Measurements from ENCODE around the gene GOLGA8A. TPM values are rescaled to one million over a fixed set of nuclear protein-coding genes. Genes with fewer than 3 reads are reported as not detected.

The GOLGA8A gene, protein sequence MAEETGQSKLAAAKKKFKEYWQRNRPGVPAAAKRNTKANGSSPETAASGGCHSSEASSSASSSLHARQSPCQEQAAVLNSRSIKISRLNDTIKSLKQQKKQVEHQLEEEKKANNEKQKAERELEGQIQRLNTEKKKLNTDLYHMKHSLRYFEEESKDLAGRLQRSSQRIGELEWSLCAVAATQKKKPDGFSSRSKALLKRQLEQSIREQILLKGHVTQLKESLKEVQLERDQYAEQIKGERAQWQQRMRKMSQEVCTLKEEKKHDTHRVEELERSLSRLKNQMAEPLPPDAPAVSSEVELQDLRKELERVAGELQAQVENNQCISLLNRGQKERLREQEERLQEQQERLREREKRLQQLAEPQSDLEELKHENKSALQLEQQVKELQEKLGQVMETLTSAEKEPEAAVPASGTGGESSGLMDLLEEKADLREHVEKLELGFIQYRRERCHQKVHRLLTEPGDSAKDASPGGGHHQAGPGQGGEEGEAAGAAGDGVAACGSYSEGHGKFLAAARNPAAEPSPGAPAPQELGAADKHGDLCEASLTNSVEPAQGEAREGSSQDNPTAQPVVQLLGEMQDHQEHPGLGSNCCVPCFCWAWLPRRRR
- total RNA-seq (2014; rRNA removed; shearing (Covaris generic)): 13.5 and 22.2 TPM in 2 replicates

DNA sequence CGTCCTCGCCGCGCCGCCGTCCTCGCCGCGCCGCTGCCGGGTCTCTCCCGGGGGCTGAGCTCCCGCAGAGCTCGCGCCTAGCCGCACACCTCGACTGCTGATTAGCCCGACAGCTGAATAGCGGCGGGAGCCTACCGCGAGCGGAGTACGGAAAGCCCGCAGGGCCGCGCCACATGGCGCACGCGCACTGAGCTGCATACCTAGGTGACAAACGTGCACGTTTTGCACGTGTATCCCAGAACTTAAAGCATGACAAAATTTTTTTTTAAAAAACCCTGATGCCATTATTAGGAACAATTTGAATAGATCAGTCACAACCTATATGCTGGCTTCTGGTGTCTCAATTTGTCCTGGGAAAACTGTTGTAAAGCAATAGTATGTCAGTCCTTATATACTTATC lies at the start of gene GOLGA8A:
Gene GOLGA8A, minus strand, starts transcription at position 122 of the 400 bp plus-strand sequence. CDS start 48,117 bp downstream, outside the sequence.
- peak; percentile 78 for DNase-seq
- Histone ChIP-seq H3K27me3 (no peaks in the 10 kb centered on the region), H3K4me3 (peak within 1 kb of the TSS; percentile 70), H3K36me3 (no peaks in the 10 kb centered on the region), H3K9me3 (replicated peaks) (no peaks in the 10 kb centered on the region), H3K27ac (peak within 1 kb of the TSS; percentile 27; the same call in 1 of the 2 replicates), H3K4me1 (0 out of 2 replicates have a peak, but pooled peaks cover 2% of the 10 kb centered on the region)

DNA sequence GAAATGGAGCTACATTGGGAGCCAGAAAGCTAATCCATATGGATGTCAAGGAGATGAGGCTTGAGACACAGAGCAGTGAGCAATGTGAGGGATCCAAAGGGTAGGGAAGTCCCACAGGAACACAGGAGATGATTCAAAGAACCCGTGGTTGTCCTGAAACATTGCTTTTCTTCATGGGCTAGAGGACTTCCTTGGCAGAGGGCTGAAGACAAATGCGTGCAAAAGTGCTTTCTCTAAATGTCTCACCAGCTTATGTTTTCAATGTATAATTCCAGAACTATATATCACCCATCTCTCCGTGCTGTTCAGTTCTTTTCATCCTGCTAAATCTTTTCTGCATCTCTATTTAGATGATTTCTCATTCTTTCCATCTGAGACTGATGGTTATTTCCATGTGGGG lies 46.0 kb upstream of the GOLGA8A start:
- no peak for DNase-seq
- H3K4me1 ChIP-seq: no peaks in the 10 kb centered on the region
- H3K27me3 ChIP-seq: no peaks in the 10 kb centered on the region
- no peak overlapping the region for H3K27ac ChIP-seq
- H3K36me3 ChIP-seq: no peaks in the 10 kb centered on the region
- H3K9me3 ChIP-seq (replicated peaks): no peaks in the 10 kb centered on the region
- H3K4me3 ChIP-seq: no peak overlapping the region

DNA sequence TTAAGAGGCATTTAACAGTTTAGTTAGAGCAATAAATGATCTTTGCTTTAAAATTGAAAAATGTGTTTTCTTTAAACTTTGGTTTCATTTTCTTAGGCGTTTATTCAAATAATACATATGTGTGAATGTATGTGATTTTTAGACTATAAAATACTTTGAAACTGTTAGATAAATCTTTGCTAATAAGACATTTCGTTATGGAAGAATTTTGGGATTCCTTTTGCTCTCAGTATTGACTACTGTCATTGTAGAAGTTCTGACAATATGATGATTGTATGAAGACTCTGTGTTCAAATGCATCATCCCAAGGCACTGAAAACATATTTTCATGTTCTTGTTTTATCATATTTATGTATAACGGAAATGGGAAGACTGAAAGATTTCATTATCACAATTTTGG lies 43.8 kb upstream of the GOLGA8A start:
- Histone ChIP-seq H3K9me3 (replicated peaks) (no peaks in the 10 kb centered on the region), H3K4me1 (no peaks in the 10 kb centered on the region), H3K36me3 (no peaks in the 10 kb centered on the region), H3K4me3 (no peak overlapping the region), H3K27me3 (no peaks in the 10 kb centered on the region), H3K27ac (no peak overlapping the region)
- DNase-seq: no peak

DNA sequence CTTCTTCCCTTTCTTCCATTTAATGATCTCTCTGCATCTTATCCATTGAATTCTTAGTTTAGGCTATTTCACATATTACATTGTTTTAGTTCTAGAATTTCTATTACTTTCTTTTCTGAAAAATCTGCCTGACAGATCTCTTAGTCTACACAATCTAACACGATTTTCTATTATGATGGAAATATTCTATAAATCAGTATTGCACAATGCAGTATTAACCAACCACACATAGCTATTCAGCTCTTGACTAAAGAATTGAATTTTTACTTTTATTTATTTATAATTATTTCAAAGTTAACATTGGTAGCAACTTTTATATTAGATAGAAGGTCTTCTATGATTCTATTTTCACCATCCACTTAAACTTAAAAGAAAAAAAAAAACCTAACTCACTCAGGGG lies 36.2 kb upstream of the GOLGA8A start:
- no peaks in the 10 kb centered on the region for H3K27me3 ChIP-seq
- no peaks in the 10 kb centered on the region for H3K36me3 ChIP-seq

DNA sequence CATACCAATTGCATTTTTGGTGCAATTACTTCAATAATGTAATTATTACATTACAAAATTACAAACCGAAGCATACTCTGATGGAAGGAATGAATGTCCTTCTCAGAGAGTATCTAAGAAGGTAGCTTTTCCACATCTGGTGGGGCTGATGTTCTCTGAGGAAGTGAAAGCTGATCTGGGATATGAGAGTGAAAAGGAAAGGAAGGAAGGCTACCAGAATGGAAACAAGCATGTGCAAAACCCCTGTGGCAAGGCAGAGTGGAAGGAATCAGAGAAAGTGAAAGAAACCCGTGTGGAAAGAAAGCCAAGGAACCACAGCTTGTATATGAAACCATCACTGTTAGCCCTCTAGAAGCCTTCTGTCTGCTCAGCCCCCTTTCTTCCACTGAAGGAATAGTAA lies 35.3 kb upstream of the GOLGA8A start:
- no peak for DNase-seq
- Histone ChIP-seq H3K4me1 (peaks cover 3% of the 10 kb centered on the region; the same call in 1 of the 2 replicates), H3K27ac (no peak overlapping the region), H3K4me3 (no peak overlapping the region), H3K9me3 (replicated peaks) (no peaks in the 10 kb centered on the region), H3K27me3 (no peaks in the 10 kb centered on the region), H3K36me3 (no peaks in the 10 kb centered on the region)

More for the DNA sequence above, 36.2 kb upstream of the GOLGA8A start:
- DNase-seq: no peak
- peaks cover 3% of the 10 kb centered on the region; the same call in 1 of the 2 replicates for H3K4me1 ChIP-seq
- no peaks in the 10 kb centered on the region for H3K9me3 ChIP-seq (replicated peaks)
- no peak overlapping the region for H3K27ac ChIP-seq
- no peak overlapping the region for H3K4me3 ChIP-seq

DNA sequence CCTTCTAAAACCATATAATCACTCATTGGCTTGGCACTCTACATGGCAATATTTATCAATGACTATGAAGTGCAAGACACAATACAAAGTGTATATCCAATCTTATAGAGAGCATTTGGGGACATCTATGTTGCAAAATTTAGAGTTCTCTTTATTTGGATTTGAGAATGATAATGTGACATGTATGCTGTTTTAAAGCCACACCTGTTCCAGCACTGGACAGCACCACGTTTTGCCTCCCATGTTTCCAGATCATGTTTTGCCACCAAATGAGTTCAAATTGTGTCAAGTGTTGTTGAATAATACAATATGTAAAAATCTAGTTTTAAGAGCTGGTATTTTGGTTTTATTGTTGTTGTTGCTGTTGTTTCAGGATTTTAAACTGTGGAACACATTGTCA lies 33.3 kb upstream of the GOLGA8A start:
- Histone ChIP-seq H3K36me3 (no peaks in the 10 kb centered on the region), H3K4me1 (peaks cover 3% of the 10 kb centered on the region; the same call in 1 of the 2 replicates), H3K4me3 (no peak overlapping the region), H3K27ac (no peak overlapping the region), H3K27me3 (no peaks in the 10 kb centered on the region), H3K9me3 (replicated peaks) (no peaks in the 10 kb centered on the region)
- DNase-seq: no peak

DNA sequence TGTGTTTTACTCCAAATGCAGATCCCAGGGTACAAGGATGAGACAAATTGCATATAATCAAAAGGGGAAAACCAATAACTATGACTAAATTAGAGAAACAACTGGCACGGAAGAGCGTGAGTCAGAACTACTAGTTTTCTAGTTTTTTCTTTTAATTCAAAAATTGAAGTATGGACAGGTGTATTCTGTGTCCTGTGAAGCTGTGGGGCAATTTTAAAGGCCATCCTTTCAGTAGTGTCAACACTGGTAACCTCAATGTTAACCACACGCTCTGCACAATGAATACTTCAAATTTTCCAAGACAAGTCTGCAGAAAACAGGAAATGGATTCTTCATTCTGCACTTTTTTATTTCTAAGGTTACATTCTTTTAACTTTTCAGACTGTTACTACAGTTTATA lies 32.5 kb upstream of the GOLGA8A start:
- Histone ChIP-seq H3K4me1 (peaks cover 3% of the 10 kb centered on the region; the same call in 1 of the 2 replicates), H3K27ac (no peak overlapping the region), H3K36me3 (no peaks in the 10 kb centered on the region), H3K4me3 (no peak overlapping the region), H3K9me3 (replicated peaks) (no peaks in the 10 kb centered on the region), H3K27me3 (no peaks in the 10 kb centered on the region)
- DNase-seq: peak in 1 of 2 experiments; percentile 15

DNA sequence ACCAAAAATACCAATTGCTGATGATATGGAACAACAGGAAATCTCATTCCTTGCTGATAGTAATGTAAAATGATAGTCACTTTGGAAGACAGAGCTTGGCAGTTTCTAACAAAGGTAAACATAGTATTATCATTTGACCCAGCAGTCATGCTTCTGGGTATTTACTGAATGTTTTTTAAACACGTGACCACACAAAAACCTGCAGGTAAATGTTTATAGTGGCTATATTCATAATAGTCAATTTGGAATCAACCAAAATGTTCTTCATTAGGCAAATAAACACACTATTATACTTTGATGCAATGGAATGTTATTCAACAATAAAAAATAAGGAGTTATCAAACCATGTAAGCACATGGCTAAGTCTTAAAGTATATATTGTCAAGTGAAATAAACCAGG lies 24.1 kb upstream of the GOLGA8A start:
- Histone ChIP-seq H3K27ac (no peak overlapping the region), H3K9me3 (replicated peaks) (no peaks in the 10 kb centered on the region), H3K27me3 (no peaks in the 10 kb centered on the region), H3K36me3 (no peaks in the 10 kb centered on the region), H3K4me3 (no peak overlapping the region), H3K4me1 (no peaks in the 10 kb centered on the region)
- DNase-seq: no peak

DNA sequence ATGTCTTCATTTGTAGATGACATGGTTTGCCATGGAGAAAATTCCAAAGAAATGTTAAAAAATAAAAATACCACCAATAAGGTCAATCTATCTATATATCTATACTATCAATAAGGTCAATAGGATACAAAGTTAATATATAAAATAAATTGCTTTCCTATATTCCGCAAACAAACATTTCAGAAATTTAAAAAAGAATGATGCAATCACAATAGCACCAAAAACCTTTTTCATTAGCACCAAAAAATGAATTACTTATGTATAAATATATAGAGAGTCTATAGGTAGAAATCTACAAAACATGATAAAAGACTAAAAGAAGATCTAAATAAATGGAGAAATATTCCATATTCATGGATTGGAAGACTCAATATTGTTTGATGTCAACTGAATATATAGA lies 22.8 kb upstream of the GOLGA8A start:
- DNase-seq: no peak
- no peak overlapping the region for H3K27ac ChIP-seq
- H3K4me3 ChIP-seq: no peak overlapping the region
- no peaks in the 10 kb centered on the region for H3K36me3 ChIP-seq
- H3K27me3 ChIP-seq: no peaks in the 10 kb centered on the region
- no peaks in the 10 kb centered on the region for H3K4me1 ChIP-seq
- H3K9me3 ChIP-seq (replicated peaks): no peaks in the 10 kb centered on the region

DNA sequence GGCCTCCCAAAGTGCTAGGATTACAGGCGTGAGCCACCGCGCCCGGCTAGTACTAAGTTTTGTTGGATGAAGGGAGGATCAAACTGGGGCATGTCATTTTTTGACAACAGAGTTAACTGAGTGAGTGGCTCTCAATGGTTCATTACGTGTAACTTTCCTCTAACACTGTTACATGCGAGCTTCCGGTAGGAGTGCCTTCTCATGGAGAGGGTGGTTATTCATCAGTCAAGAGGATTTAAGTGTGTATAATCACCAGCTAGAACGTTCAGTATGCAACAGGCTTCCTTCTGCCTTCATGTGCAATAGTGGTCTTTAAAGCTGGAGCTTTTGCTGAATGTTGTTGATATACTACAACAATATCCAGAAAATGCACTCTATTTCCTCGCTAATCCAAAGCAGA lies 19.1 kb upstream of the GOLGA8A start:
- H3K9me3 ChIP-seq (replicated peaks): no peaks in the 10 kb centered on the region
- H3K27me3 ChIP-seq: no peaks in the 10 kb centered on the region
- DNase-seq: no peak
- H3K4me3 ChIP-seq: no peak overlapping the region
- H3K27ac ChIP-seq: no peak overlapping the region
- no peaks in the 10 kb centered on the region for H3K4me1 ChIP-seq
- H3K36me3 ChIP-seq: no peaks in the 10 kb centered on the region

DNA sequence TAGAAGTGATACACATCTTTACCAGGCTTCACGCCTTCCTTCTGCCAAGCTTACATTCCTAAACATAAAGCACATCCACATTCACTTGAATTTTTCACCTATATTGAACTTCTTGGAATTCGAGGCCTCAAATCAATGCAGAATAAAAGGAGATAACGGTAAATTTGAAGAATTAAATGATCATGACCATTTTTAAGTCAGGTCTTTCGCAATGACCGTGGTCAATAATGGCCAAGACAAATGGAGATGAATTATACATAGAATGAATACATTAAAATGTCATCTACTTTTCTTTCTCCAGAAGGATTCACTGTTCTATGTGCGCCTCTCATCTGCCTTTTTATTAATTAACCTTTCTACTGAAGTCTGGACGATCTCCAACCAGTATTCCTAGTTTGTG lies 5.3 kb upstream of the GOLGA8A start:
- no peaks in the 10 kb centered on the region for H3K27me3 ChIP-seq
- no peaks in the 10 kb centered on the region for H3K36me3 ChIP-seq
- H3K9me3 ChIP-seq (replicated peaks): no peaks in the 10 kb centered on the region
- no peak overlapping the region for H3K4me3 ChIP-seq
- DNase-seq: no peak
- H3K4me1 ChIP-seq: 0 out of 2 replicates have a peak, but pooled peaks cover 1% of the 10 kb centered on the region
- H3K27ac ChIP-seq: no peak overlapping the region

DNA sequence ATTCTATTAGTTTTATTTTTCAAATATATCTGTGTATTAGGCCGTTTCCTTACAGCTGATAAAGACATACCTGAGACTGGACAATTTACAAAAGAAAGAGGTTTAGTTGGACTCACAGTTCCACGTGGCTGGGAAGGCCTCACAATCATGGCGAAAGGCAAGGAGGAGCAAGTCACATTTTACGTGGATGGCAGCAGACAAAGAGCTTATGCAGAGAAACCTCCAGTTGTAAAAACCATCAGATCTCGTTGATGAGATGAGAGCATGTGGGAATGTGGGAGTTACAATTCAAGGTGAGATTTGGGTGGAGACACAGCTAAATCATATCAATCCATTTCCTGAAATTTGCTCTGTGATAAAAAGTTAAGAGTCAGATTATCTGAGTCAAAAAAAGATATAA lies 2.3 kb upstream of the GOLGA8A start:
- Histone ChIP-seq H3K36me3 (no peaks in the 10 kb centered on the region), H3K27ac (no peak overlapping the region), H3K4me1 (0 out of 2 replicates have a peak, but pooled peaks cover 2% of the 10 kb centered on the region), H3K4me3 (no peak overlapping the region), H3K9me3 (replicated peaks) (no peaks in the 10 kb centered on the region), H3K27me3 (no peaks in the 10 kb centered on the region)
- no peak for DNase-seq

DNA sequence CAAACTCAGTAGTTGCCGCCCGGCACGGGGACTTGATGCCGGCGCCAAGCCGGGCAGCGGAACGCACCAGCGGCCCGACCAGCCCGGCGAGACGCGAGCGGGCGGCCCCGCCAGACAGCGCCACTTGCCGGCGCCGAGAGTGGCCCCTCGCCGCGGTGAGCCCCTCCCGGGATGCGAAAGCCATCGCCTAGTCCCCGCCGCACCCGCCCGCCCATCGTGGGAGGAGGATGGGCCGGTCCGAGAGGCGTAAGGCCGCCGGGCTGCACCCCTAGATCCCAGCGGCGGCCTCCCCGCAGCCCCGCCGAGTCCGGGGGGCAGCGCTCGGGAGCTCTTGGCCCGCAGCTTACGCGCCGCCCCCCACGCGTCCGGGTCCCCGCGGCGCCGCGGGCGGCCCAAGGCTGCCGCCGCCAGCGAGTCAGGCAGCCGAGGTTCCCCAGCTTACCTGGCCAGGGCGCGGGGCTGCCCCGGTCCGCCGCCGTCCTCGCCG lies 609 bp downstream of the GOLGA8A start:
- Histone ChIP-seq H3K4me1 (0 out of 2 replicates have a peak, but pooled peaks cover 2% of the 10 kb centered on the region), H3K36me3 (no peaks in the 10 kb centered on the region), H3K27ac (no peak overlapping the region), H3K4me3 (peak overlapping the region; percentile 70), H3K27me3 (no peaks in the 10 kb centered on the region), H3K9me3 (replicated peaks) (no peaks in the 10 kb centered on the region)
- DNase-seq: peak; percentile 29 to 38

DNA sequence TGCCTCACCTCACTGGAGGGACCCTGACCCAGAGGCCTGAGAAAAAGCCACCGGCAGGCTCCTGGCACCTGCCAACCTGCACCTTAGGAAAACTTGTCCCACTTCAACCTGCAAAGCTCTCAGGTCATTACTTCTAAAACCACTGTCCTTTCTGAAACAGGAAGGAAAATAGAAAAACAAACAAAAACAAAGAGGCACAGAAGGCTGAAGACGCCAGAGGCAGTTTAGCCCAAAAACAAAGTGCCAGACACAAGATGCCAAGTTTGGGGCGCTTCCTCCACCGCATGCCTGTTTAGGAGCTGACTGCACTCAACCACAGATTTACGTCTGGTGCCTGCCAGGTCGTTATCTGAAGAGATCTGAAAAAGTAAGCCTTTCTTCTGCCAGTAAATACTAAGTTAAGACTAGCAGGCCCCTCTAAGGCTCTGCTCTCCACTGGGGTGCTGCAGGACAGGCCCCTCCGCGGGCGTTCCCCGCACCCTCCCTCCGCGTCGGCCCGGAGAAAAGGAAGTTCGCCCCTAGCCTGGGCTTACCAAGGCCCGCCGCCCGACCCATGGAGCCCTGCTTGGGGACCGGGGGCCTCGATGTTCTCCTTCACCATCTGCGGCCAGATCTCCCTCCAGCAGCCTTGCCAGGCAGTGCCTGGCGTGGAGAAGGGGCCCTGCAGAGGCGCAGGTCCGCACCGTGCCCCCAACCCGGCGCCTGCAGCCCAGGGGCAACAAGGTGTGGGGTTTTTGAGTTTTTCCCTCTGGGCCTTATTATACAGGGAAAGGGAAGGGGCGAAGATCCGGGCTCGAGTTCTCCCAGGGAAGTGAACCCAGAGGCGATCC lies 1.3 kb downstream of the GOLGA8A start:
- Histone ChIP-seq H3K9me3 (replicated peaks) (no peaks in the 10 kb centered on the region), H3K27me3 (no peaks in the 10 kb centered on the region), H3K27ac (no peak overlapping the region), H3K36me3 (no peaks in the 10 kb centered on the region), H3K4me3 (peak overlapping the region; percentile 70), H3K4me1 (0 out of 2 replicates have a peak, but pooled peaks cover 2% of the 10 kb centered on the region)
- no peak for DNase-seq

Data from SJCRH30 (cell line).